Stimulated activated naive CD8-positive, alpha-beta T cell treated with anti-CD3 and anti-CD28 coated beads, Interleukin-15, amount 100 ng/mL, for 72 hours (primary cell): ENCODE measurements around the gene OPCML.

Source experiments
- ATAC-seq: fragments of 150-1000 bp; cut with Tn5 transposase; 2 replicates; pipeline ENCODE4 v1.10.0; 2021; ENCODE audit warnings: mild to moderate bottlenecking, moderate library complexity
- DNase-seq, 2 donors: peaks; one replicate each; pipeline ENCODE4 v3.0.0; 2021 to 2022
- H3K27ac Mint-ChIP-seq, 2 donors: one replicate each; pipeline ENCODE4 v1.8.0; 2022; ENCODE audit warnings: mild to moderate bottlenecking in 2 of 2, mixed read lengths in 2 of 2, moderate library complexity in 2 of 2
- H3K27me3 Mint-ChIP-seq: one replicate; pipeline ENCODE4 v1.8.0; 2022; ENCODE audit warnings: mixed read lengths
- H3K4me1 Mint-ChIP-seq: one replicate; pipeline ENCODE4 v1.8.0; 2022; ENCODE audit warnings: mild to moderate bottlenecking, mixed read lengths
- H3K4me3 Mint-ChIP-seq, 2 donors: one replicate each; pipeline ENCODE4 v1.8.0; 2022; ENCODE audit warnings: mild to moderate bottlenecking in 2 of 2, mixed read lengths in 2 of 2, moderate library complexity in 1 of 2
- H3K9me3 Mint-ChIP-seq, 2 donors: one replicate each; pipeline ENCODE4 v1.8.0; 2022; ENCODE audit warnings: mixed read lengths in 2 of 2

The OPCML gene

GRCh38 chr11:133172349-133172748 is 360.0 kb downstream of the OPCML start:
- Mint-ChIP-seq H3K27me3 (peaks cover 7% of the 10 kb centered on the region), H3K9me3 (peaks cover 0 to 5% of the 10 kb centered on the region in 2 donors), H3K4me3 (no peak overlapping the region), H3K27ac (no peak overlapping the region), H3K4me1 (no peaks in the 10 kb centered on the region)
- ATAC-seq (no peak), DNase-seq (no peak)

DNA sequence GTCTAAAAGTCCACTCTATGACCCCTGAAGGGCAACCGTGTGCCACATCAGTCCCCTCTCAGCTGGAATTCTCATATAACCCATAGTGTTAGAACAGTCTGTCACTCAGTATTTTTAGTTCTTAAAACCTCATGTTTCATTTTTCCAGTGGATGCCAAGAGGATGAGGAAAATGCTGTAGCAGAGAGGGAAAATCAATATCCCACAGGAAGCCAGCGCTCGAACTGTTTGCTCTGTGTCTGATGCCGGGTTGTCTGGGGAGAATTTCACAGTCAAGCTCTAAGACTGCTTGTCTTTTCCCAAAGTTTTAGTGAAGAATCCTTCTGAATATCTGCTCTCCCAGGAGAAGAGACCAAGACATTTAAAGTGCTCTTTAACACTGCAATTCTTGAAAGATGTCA is 360.9 kb downstream of the OPCML start:
- Mint-ChIP-seq H3K27me3 (peaks cover 7% of the 10 kb centered on the region), H3K27ac (no peak overlapping the region), H3K4me1 (no peaks in the 10 kb centered on the region), H3K9me3 (peaks cover 0 to 5% of the 10 kb centered on the region in 2 donors), H3K4me3 (no peak overlapping the region)
- no peak for ATAC-seq
- DNase-seq, result no peak

DNA sequence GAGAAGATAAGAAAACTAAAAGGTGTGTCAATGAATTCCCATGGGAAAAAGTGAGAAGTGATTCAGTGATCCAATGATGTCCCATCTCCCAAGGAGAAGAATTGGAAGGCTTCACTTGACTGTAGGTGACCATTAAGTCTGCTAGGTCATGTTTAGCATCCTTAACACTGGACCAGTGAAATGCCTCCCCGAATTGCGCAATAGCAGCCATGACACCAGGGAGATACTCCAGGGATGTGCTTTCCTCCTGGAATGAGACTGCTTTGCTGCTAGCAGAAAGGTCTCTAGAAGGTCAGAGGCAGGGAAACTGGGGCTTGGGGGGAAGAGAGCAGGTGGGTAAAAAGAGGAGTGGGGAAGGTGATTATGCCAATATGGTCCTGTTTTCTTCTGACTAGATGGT is 364.3 kb downstream of the OPCML start:
- Mint-ChIP-seq H3K27me3 (peaks cover 7% of the 10 kb centered on the region), H3K4me3 (no peak overlapping the region), H3K4me1 (no peaks in the 10 kb centered on the region), H3K27ac (no peak overlapping the region), H3K9me3 (peaks cover 0 to 5% of the 10 kb centered on the region in 2 donors)
- no peak for ATAC-seq
- no peak for DNase-seq

- DNase-seq (no peak), ATAC-seq (no peak)
- peaks cover 7% of the 10 kb centered on the region for H3K27me3 Mint-ChIP-seq
- H3K27ac Mint-ChIP-seq, result no peak overlapping the region
- no peak overlapping the region for H3K4me3 Mint-ChIP-seq
- peaks cover 0 to 5% of the 10 kb centered on the region in 2 donors for H3K9me3 Mint-ChIP-seq
- no peaks in the 10 kb centered on the region for H3K4me1 Mint-ChIP-seq
These were observed 365.6 kb downstream of the OPCML start for GRCh38 chr11:133166662-133167061.

- Mint-ChIP-seq H3K4me3 (no peak overlapping the region), H3K4me1 (no peaks in the 10 kb centered on the region), H3K27ac (no peak overlapping the region), H3K27me3 (peaks cover 7% of the 10 kb centered on the region), H3K9me3 (peaks cover 0 to 5% of the 10 kb centered on the region in 2 donors)
- no peak for DNase-seq
- peak; percentile 20 for ATAC-seq
These were observed 367.3 kb downstream of the OPCML start for GRCh38 chr11:133164986-133165385.

DNA sequence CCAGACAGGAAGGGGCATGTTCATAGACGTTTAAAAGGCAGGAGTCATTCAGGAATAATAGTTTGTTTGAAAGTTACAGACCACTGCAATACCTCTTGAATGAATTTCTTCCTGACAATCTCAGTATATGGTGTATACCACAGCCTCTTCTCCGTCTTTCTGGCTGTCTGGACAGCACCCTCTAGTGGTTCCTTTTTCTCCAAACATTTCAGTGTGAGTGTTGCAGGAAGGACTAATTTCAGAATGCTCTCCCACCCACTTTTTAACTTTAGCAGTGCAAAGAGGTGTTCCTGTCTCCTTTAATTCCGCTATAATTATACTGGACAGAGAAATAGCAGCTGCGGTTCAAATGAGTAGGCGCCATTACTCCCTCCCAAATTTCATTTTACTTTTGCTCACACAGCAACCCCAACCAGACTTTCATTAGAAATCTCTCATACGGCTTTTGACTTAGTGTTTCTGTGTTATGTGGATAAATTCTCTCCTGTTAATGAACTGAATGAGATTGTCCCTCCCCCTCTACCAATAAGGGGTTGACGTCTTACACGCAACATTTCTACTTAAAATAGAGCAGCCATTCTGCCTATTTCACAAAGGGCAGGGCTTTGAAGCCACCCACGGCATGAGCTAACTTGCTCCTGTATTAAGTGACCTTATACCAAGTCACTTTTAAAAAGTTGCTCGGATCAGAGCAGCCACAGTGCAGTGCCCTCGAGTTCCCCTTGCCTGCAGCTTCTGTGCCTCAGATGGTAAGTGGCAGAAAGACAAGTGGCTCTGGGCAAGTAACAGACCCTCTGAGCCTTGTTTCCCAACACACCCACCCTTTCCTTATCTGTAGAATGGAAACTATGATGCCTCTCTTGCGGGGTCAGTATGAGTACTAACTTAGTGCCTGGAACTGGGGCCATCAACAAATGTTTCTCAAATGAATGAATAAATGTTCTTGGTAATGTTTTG is 368.6 kb downstream of the OPCML start:
- ATAC-seq (peak; percentile 49), DNase-seq (no peak)
- Mint-ChIP-seq H3K4me3 (no peak overlapping the region), H3K27ac (no peak overlapping the region), H3K27me3 (peaks cover 7% of the 10 kb centered on the region), H3K4me1 (no peaks in the 10 kb centered on the region), H3K9me3 (peaks cover 0 to 5% of the 10 kb centered on the region in 2 donors)

DNA sequence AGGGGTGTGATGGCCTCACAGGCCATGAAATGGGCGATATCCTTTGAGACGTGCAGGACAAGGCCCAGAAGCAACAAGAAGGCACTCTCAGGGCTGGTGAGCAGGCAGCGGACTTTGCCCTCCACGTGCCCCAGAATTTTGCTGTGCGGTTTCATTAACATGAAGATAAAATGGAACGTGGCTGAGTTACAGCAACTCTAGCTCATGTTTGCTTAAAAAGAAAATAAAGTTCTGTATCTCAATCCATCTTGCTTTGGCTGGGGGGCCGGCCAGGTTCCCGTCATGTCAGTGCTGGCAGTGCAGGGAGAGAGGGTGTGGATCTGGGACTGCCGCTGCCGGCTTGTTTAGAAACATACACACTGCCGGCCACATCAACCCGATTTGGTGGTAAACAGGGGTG is 370.1 kb downstream of the OPCML start:
- no peak for ATAC-seq
- Mint-ChIP-seq H3K27ac (no peak overlapping the region), H3K4me1 (no peaks in the 10 kb centered on the region)

DNA sequence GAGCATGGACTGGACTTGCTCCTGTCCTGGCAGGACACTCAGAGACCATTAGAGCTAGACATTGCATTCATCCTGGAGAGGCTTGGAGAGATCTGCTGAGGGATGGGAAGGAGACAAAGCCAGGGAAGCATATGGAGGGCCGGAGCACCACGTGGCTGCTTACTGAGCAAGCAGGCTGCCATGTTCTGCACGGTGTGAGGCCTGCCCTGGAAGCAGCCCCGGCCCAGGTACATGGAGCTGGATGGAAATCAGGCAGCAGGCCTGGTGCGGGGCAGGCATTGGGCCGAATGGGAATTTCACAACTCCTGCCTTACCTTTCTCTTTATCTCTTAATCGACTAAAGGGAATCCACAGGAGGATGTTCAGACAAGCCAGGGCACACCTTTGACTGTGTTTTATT is 371.5 kb downstream of the OPCML start:
- H3K27ac Mint-ChIP-seq, result no peak overlapping the region
- H3K27me3 Mint-ChIP-seq, result peaks cover 14% of the 10 kb centered on the region
- no peak for ATAC-seq
- no peaks in the 10 kb centered on the region for H3K9me3 Mint-ChIP-seq
- H3K4me1 Mint-ChIP-seq, result no peaks in the 10 kb centered on the region
- no peak overlapping the region for H3K4me3 Mint-ChIP-seq
- no peak for DNase-seq

More for the DNA sequence above, 370.1 kb downstream of the OPCML start:
- no peaks in the 10 kb centered on the region for H3K9me3 Mint-ChIP-seq
- no peaks in the 10 kb centered on the region for H3K27me3 Mint-ChIP-seq
- no peak for DNase-seq
- no peak overlapping the region for H3K4me3 Mint-ChIP-seq

GRCh38 chr11:133156986-133157745 is 375.1 kb downstream of the OPCML start:
- H3K27me3 Mint-ChIP-seq, result peaks cover 14% of the 10 kb centered on the region
- H3K27ac Mint-ChIP-seq, result no peak overlapping the region
- H3K4me3 Mint-ChIP-seq, result no peak overlapping the region
- no peak for ATAC-seq
- no peaks in the 10 kb centered on the region for H3K9me3 Mint-ChIP-seq
- no peaks in the 10 kb centered on the region for H3K4me1 Mint-ChIP-seq
- DNase-seq, result no peak

DNA sequence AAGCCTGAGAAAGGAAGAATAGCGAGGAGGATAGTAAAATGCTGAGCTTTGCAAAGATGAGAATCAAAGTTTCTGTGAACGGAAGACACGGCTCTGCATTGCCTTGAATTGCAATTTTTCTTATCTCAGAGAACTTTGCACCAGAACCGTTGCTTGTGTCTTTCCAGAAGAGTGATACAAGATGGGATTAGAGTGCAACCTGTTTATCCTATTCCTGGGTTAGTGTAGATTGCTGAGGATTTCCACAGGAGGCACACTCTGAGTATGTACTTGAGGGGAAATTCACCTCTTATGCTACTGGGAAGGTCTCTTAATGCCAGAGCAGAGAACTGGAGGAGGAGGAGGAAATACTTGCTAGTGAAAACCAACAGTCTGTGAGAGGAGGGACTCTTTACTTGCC is 377.5 kb downstream of the OPCML start:
- Mint-ChIP-seq H3K9me3 (no peaks in the 10 kb centered on the region), H3K27me3 (peaks cover 14% of the 10 kb centered on the region), H3K27ac (no peak overlapping the region), H3K4me3 (no peak overlapping the region), H3K4me1 (no peaks in the 10 kb centered on the region)
- no peak for ATAC-seq
- DNase-seq, result no peak

DNA sequence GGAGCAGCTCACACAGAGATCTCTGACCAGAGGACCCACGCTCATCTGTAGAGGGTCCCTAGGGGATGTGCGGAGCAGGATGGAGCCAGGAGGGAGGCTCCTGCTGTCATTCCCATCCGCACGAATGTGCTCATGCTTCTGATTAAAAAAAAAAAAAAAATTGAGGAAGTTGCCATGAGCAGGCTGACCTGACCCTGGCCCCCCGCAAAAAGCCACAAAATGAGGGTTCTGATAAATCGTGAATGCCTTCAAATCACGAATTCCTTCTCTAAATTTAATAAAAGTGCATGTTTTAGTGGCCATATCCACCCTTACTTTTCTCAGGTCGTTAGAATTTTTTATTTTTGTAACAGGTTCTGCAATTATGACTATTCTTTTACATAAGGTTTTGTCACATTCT is 378.2 kb downstream of the OPCML start:
- no peak for ATAC-seq
- H3K9me3 Mint-ChIP-seq, result no peaks in the 10 kb centered on the region
- H3K27ac Mint-ChIP-seq, result no peak overlapping the region
- no peak for DNase-seq
- H3K4me1 Mint-ChIP-seq, result no peaks in the 10 kb centered on the region
- H3K4me3 Mint-ChIP-seq, result no peak overlapping the region
- H3K27me3 Mint-ChIP-seq, result peaks cover 14% of the 10 kb centered on the region

DNA sequence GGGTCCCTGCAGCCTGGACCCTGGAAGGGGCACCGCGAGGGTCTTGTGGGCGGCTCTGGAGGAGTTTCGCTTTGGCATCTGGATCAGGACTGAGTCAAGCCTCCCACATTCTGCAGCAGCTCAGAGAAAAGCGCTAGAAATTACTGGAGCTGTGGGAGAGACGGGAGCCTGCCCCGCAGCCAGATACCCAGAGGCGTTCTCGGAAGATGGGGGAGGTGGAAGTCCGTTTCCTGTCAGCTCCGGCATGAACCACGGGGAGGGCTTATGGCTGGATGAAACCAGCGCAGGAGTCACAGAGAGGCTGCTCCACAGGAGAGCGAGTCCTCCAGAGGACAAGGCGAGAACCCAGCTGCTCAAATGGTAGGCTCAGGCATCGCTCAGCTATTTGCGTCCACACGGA is 379.3 kb downstream of the OPCML start:
- Mint-ChIP-seq H3K9me3 (no peaks in the 10 kb centered on the region), H3K27ac (no peak overlapping the region), H3K4me1 (no peaks in the 10 kb centered on the region), H3K27me3 (peaks cover 14% of the 10 kb centered on the region), H3K4me3 (no peak overlapping the region)
- no peak for DNase-seq
- ATAC-seq, result no peak

DNA sequence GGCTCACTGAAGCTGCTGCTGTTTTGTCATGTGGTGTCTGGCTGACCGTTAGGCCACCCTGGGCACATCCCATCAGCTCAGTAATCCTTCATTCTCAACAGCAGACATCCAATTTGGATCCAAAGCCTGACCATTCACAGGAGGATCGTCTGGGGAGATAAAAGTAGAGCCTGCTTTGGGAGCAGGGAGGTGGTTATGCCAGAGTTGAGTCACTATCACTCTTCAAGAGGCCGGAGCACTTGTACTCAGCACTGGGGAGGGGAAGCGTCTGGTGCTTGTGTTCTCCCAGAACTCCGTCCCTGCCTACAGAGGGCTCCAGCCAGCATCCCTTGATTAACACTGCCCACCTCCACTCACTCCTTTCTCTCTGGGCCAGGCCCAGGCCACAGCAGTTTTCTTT is 382.6 kb downstream of the OPCML start:
- no peak overlapping the region for H3K4me3 Mint-ChIP-seq
- peaks cover 8% of the 10 kb centered on the region for H3K27me3 Mint-ChIP-seq
- ATAC-seq, result no peak
- H3K27ac Mint-ChIP-seq, result no peak overlapping the region
- H3K4me1 Mint-ChIP-seq, result no peaks in the 10 kb centered on the region
- no peaks in the 10 kb centered on the region for H3K9me3 Mint-ChIP-seq
- no peak for DNase-seq

DNA sequence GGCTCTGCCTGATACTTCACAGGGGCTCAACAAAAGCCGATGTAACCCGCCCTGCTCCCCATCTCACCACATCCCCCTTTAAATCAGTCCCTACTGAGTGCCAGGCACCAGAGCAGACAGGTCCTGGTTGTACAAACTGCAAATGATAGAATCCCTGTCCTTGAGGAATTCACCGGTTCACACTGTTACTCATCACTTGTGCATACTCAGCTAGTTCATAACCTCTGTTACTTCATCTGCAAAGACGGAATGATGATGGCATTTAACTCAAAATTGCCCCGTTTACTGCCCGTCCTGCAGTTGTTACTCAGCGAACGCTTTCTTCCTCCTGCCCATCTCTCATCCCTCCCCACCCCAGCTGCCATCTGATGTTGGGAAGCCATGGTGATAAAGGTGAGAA is 384.7 kb downstream of the OPCML start:
- no peaks in the 10 kb centered on the region for H3K4me1 Mint-ChIP-seq
- H3K27me3 Mint-ChIP-seq, result peaks cover 8% of the 10 kb centered on the region
- no peak overlapping the region for H3K4me3 Mint-ChIP-seq
- DNase-seq (no peak), ATAC-seq (no peak)
- H3K9me3 Mint-ChIP-seq, result no peaks in the 10 kb centered on the region
- H3K27ac Mint-ChIP-seq, result no peak overlapping the region

DNA sequence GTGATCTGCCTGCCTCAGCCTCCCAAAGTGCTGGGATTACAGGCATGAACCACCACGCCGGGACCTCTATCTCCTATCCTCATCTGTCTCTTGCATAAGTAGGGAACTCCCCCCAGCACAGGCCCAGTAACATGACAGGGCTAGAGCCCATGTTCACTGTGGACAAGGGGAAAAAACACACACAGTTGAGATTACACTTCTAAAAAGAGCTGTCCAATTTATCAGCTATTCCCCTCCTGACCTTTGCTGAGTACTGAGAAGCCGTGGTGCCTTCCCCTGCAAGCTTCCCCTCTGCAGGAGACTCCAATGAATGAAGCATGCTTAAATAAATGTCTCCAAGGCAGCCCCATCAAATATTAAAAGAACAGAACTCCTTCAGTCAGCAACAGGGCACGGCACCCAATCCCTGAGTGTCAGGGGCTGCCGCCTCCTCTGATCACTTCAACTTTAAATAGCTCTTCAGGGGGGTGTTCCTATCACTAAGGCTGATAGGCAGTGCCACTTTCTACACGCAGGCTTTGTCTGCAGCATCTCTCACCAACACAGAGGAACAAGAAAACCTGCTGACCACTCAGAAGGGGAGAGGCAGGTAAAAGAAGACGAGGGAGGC is 385.5 kb downstream of the OPCML start:
- Mint-ChIP-seq H3K27me3 (peaks cover 8% of the 10 kb centered on the region), H3K9me3 (peaks cover 0 to under 1% of the 10 kb centered on the region in 2 donors), H3K4me1 (no peaks in the 10 kb centered on the region), H3K4me3 (no peak overlapping the region), H3K27ac (peak overlapping the region; percentile 8 to 36)
- ATAC-seq (no peak), DNase-seq (no peak)

DNA sequence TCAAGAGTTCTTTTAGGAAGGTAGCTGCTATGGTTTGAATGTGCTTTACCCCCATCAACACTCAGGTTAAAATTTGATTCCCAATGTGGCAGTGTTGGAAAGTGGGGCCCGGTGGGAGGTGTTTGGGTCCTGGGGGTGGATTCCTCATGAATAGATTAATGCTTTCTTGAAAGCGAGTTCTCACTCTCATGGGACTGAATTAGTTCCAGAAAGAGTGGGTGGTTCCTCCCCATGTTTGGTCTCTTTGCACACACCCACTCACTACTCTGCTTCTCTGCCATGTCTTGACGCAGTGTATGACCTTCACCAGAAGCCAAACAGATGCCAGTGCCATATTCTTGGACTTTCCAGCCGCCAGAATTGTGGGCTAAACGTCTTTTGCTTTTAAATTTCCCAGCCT is 394.4 kb downstream of the OPCML start:
- ATAC-seq, result no peak
- H3K27me3 Mint-ChIP-seq, result peaks cover 28% of the 10 kb centered on the region
- no peak overlapping the region for H3K27ac Mint-ChIP-seq
- H3K4me3 Mint-ChIP-seq, result no peak overlapping the region
- no peaks in the 10 kb centered on the region for H3K4me1 Mint-ChIP-seq
- peaks cover 0 to 5% of the 10 kb centered on the region in 2 donors for H3K9me3 Mint-ChIP-seq
- no peak for DNase-seq
